SKM-1 treated with dmso at 0.1 percent for 144 hours (cell line): ENCODE results near the gene MDFI.

Experiments used
- DNase-seq: peaks from one replicate; lab custom pipeline; 2025; ENCODE audit not compliant: unreplicated experiment; lab: John Stamatoyannopoulos, UW

The MDFI gene

DNA sequence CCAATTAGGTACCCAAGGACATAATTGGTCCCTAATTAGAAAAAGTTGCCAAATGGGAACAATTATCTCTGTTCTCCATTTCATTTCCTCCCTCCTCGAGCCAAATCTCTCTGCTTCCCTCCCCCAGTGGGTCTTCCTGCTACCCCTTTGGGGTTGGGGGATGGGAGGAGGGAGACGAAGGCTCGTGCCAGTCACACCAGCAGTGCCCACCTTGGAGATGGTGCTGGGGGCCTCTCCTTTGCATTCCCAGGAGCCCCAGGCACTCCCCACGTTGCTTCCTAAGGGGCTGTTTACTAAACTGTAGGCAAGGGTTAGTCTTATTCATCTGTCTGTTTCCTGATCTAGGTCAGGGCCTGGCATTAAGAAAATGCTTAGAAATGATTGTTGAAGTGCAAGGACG lies 33.1 kb downstream of the MDFI start:
- no peak for DNase-seq

GRCh38 chr6:41672016-41672415 lies 33.7 kb downstream of the MDFI start:
- no peak for DNase-seq

DNA sequence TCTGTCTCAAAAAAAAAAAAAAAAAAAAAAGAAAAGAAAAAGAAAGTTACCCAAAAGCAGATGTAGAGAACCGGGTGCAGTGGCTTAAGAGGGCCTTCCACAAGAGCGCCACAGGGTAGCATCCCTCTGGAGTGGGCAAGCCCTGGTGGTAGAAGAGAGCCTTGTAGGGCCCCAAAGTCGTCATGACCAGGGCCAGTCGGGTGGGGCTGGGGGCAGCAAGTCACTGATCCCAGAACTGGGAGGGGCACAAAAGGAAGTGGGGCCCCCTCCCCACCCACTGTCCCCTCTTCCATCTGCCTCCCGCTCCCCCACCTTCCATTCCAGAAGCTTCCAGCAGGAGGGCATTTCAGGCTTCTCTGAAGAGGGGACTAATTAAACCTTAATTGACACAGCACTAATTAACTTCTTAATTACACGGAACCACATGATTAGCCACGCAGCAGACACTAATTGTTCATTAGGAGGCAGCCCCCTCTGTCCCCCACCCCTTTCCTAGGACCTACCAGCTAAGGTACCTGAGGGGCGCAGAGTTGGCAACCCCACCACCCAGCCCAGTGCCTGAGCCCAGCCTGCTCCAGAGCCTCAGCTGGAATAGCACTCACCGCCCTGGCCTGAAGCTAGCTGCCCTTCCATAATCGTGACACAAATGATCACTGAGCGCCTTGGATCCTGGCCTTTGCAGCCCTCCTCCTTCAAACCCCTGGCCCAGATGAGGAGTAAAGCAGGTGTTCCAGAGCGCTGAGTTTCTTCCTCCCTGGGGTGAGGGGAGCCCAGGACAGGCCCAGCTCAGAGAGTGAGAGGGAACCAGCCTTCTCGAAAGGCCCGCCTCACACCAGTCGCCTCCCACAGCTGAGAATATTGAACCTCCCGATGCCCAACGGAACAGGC lies 34.8 kb downstream of the MDFI start:
- DNase-seq: no peak

GRCh38 chr6:41673704-41674000 lies 35.4 kb downstream of the MDFI start:
- no peak for DNase-seq

DNA sequence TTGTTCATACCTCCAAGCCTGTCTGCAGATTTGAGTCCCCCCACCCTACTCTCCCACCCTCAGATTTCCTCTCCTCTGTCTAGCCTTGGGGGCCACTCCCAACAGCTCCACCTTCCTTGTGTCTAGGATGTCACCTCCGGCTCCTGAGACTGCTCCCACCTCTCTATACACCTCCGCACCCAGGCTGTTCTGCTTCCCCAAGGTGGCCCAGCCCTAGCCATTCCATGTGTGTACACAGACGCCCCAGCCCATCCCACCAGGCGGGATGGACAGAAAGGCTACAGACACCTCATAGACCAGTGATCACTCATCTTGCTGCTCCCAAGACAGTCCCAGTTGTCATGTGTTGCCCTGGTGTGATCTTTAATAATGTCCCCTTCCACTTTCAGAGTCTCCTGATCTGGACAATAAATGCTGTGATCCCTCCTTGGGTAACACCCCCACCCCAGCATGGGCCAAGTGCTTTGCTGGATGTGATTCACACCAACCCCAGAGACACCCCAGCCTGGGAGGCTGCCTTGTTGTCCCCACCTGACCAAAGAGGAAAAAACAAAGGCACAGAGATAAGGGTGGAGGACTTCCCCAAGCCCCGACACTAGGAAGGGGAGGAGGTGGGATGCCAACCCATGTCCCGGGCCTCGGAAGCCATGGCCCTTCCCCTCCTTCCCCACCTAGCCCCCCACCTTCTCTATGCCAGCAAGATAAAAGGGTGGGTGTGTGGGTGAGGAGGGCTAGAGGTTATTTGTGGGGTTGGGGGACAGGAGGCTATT lies 36.1 kb downstream of the MDFI start:
- DNase-seq: no peak

GRCh38 chr6:41675176-41675775 lies 37.0 kb downstream of the MDFI start:
- DNase-seq: no peak

- no peak for DNase-seq
Observed at GRCh38 chr6:41675992-41676391, 37.7 kb downstream of the MDFI start.

DNA sequence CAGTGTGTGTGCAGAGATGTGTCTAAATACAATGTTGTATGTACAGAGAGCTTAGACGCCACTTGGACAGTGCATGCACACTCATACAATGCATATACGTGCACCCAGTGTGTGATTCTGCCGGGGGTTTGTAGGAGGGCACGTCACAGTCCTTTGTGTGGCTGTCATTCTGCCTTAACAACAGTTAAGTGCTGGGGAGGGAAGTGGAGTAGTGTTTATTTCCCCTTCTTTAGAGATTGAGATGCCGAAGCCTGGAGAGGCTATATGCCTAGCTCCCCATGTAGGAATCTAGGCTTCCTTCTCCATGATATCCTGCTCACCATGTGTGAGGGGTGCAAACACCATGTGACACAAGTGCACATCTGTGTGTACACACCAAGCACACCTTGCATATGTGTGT lies 38.2 kb downstream of the MDFI start:
- no peak for DNase-seq

- DNase-seq: no peak
Observed at GRCh38 chr6:41677124-41677921, 39.1 kb downstream of the MDFI start.

DNA sequence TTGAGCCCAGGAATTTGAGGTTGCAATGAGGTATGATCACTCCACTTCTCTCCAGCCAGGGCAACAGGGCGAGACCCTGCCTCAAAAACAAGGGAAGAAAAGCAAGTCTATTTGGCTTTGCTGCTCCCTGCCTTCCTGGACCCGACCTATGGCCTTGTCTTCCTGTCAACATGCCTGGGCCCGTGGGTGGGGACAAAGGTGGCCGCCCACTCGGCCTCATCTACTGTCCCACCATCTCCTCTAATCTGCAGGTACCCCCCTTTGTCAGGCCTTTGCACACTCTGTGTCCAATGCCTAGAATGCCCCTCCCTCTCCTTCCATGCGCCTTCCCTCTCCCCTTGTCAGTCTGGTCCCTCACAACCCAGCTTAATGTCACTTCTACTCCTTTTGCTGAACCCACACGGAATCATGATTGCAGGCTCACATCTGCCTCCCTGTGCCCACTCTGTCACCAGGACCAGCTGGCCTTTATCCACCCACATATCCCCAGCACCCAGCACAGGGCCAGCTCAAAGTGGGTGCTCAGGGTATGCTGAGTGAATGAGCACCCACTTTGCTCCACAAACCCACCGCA lies 40.3 kb downstream of the MDFI start:
- no peak for DNase-seq

GRCh38 chr6:41679696-41680095 lies 41.4 kb downstream of the MDFI start:
- no peak for DNase-seq

GRCh38 chr6:41680182-41680965 lies 42.1 kb downstream of the MDFI start:
- DNase-seq: no peak

- peak; percentile 81 for DNase-seq
Observed at GRCh38 chr6:41682056-41682477, 43.8 kb downstream of the MDFI start.

DNA sequence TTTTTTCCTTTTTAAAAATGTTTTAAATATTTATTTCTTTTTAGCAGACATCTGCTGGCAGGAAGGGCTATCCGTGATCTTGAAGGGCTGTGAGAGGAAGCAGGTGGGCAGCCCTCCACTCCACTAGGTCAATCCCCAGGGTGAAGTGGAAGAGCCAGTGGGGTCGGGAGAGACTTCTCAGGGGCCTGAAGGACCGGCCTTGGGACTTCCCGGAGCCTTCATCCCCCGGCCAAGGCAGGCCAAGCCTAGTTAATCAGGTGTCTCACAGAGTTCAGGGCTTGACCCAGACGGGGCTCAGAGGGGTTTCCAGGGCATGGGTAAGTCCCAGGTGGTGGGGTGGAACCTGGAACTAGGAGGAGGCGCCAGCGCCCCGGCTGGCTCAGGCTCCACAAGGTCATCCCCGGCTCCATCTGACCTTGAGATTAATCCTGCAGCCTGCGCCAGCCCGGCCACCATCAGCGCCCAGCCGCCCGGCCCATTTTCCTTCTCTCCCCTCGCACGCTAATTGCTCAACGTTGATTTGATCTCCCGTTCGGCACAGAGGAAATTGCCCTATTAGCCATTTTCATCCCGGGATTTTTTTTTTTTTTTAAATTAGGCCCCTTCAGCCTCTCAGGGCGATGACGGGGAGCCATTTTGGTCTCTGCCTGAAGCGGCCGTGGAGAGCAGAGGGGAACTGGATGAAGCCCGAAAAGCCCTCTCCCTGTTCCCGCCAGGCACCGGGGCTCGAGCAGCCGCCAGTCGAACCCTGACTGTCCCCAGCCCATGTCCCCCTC lies 44.4 kb downstream of the MDFI start:
- no peak for DNase-seq

- DNase-seq: no peak
Observed at GRCh38 chr6:41683273-41683522, 44.9 kb downstream of the MDFI start.

DNA sequence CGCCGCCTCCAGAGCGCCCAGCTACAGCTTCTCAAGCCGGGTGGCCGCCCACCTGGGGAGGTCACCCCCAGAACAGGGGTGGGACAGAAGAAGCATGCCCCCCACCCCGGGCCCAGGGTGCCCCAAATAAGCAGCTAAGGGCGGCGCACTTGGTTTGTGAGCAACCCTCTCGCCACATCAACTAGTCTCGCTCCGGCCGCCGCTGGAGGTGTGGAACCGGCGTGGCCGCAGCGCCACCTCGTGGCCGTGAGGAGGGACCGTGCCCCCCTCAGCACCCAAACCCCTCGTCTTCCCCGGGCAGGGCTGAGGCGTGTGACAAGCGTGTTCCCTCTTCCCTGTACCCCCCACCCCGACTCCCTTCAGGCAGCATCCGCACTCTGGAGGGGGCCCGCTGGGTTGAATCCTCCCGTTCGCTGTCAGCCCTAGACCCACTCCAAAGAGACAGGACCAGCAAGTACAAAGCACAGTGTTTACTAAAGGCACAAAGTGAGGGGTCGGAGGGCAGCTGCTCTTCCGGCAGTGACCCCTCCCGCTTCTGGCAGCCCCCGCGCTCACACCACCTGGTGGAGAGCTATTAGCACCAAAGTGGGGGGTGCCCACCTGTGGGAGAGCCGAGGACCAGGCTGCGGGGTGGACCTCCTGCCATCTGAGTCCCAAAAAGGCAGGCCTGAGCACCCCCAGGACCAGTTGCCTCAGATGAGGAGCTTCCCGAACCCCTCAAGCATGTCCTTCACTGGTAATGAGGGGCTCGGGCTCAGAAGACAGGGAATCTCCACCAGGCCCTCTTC lies 45.4 kb downstream of the MDFI start:
- DNase-seq: peak; percentile 50

DNA sequence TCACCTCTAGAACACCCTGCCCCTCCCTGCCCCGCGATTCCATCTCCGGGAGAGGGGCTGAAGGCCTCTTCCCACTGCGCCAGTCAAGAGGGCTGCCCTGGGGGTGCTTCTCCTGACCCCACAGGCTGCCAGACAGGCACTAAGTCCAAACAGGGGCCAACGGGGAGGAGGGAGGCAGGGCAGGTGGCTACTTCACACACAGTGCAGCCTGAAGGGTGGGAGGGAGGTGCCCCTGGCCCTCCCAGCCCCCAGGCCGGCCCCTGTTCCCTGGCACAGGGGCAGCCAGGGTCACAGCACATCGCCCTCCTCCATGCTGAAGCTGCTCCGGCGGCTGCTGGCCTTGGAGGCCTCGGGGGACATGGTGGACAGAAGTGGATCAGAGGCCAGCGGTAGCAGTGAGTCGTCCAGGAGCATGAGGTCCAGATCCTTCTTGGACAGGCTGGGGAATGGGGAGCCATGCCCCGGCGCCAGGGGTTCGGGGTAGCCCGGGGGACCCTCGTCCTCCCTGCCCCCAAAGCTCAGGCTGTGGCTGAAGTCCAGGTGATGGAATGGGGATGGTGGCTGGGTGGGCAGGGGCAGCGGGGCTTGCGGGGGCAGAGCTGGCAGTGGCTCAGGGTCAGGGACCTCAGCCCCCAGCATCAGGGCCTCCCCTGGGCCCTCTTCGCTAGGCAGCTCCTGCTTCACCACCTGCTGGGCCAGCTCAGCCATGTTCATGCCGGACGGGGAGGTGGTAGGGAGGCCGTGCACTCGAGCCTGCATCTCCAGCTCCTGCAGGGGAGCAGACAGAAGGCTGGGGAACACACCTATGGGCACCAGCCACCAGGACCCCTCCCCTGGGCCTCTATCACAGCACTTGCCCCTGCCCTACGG lies 46.3 kb downstream of the MDFI start:
- DNase-seq: no peak
